GM23338 (cell line): ENCODE results near the gene SH3BGRL. TPM values are rescaled to one million over a fixed set of nuclear protein-coding genes. Genes with fewer than 3 reads are reported as not detected.

Source experiments
- ATAC-seq: fragments of 200-7000 bp; cut with Tn5 transposase; 3 replicates; pipeline ENCODE4 v1.9.1; 2020
- DNase-seq: peaks from one replicate; pipeline ENCODE4 v3.0.0-alpha.2; 2015; ENCODE audit warnings: low spot score
- H2AFZ ChIP-seq: fragments of 200-600 bp; sonication (generic); 2 replicates; pipeline ENCODE4 v1.8.0; 2016; ENCODE audit warnings: antibody characterized with exemption, mild to moderate bottlenecking, moderate library complexity
- H3F3A ChIP-seq: fragments of 200-600 bp; sonication (generic); replicated peaks from 2 replicates; pipeline ENCODE4 v1.8.0; 2017; ENCODE audit warnings: antibody characterized with exemption, mixed run types, low read depth
- H3K27ac ChIP-seq: fragments of 200-600 bp; sonication (generic); 2 replicates; pipeline ENCODE4 v1.6.1; 2016; ENCODE audit warnings: low read depth
- H3K27me3 ChIP-seq: fragments of 200-600 bp; sonication (generic); 2 replicates; pipeline ENCODE4 v1.8.0; 2016; ENCODE audit warnings: mild to moderate bottlenecking, mixed run types, moderate library complexity; ENCODE audit not compliant: insufficient read depth
- H3K36me3 ChIP-seq: fragments of 200-600 bp; sonication (generic); 2 replicates; pipeline ENCODE4 v1.8.0; 2016; ENCODE audit warnings: mild to moderate bottlenecking; ENCODE audit not compliant: insufficient read depth
- H3K4me1 ChIP-seq: fragments of 200-600 bp; sonication (generic); 2 replicates; pipeline ENCODE4 v1.8.0; 2016; ENCODE audit warnings: mild to moderate bottlenecking, moderate library complexity; ENCODE audit not compliant: insufficient read depth
- H3K4me2 ChIP-seq: fragments of 200-600 bp; sonication (generic); 2 replicates; pipeline ENCODE4 v1.7.1; 2017; ENCODE audit warnings: mixed run types
- H3K4me3 ChIP-seq: fragments of 200-600 bp; sonication (generic); 2 replicates; pipeline ENCODE4 v1.6.1; 2016; ENCODE audit warnings: mixed run types
- H3K79me2 ChIP-seq: fragments of 200-600 bp; sonication (generic); replicated peaks from 2 replicates; pipeline ENCODE4 v1.8.0; 2017; ENCODE audit warnings: mild to moderate bottlenecking; ENCODE audit not compliant: insufficient read depth
- H3K9me2 ChIP-seq: fragments of 200-600 bp; sonication (generic); 2 replicates; pipeline ENCODE4 v1.8.0; 2017; ENCODE audit not compliant: insufficient read depth
- H4K20me1 ChIP-seq: fragments of 200-600 bp; sonication (generic); replicated peaks from 2 replicates; pipeline ENCODE4 v1.8.0; 2017; ENCODE audit warnings: mild to moderate bottlenecking; ENCODE audit not compliant: insufficient read depth
- H3K27ac Mint-ChIP-seq: 2 replicates; pipeline ENCODE4 v1.8.0; 2020; ENCODE audit warnings: inconsistent platforms, mild to moderate bottlenecking, moderate library complexity, mixed read lengths
- H3K27me3 Mint-ChIP-seq: 3 replicates; pipeline ENCODE4 v1.8.0; 2022; ENCODE audit warnings: low read depth, mild to moderate bottlenecking, moderate library complexity, mixed read lengths, inconsistent platforms; ENCODE audit not compliant: insufficient read depth, poor library complexity
- H3K36me3 Mint-ChIP-seq: 3 replicates; pipeline ENCODE4 v1.8.0; 2021; ENCODE audit warnings: low read depth, mild to moderate bottlenecking, inconsistent platforms, moderate library complexity, mixed read lengths
- H3K4me1 Mint-ChIP-seq: 3 replicates; pipeline ENCODE4 v1.8.0; 2020; ENCODE audit warnings: mild to moderate bottlenecking, inconsistent platforms, mixed read lengths
- H3K4me3 Mint-ChIP-seq: 3 replicates; pipeline ENCODE4 v1.8.0; 2021; ENCODE audit warnings: moderate library complexity, mild to moderate bottlenecking, inconsistent platforms, mixed read lengths
- H3K9me3 Mint-ChIP-seq: 3 replicates; pipeline ENCODE4 v1.8.0; 2020; ENCODE audit warnings: moderate library complexity, mild to moderate bottlenecking, inconsistent platforms, mixed read lengths
- CREB1 ChIP-seq: fragments of 250-450 bp; sonication (Bioruptor Pico); IDR thresholded peaks from 2 replicates; pipeline ENCODE4 v1.5.0; 2020; ENCODE audit warnings: low read depth, mild to moderate bottlenecking, moderate library complexity
- ETS1 ChIP-seq: IDR thresholded peaks from 2 replicates; pipeline ENCODE4 v1.6.1; 2016; ENCODE audit warnings: antibody characterized with exemption
- EZH2 ChIP-seq: fragments of 200-600 bp; sonication (generic); IDR thresholded peaks from one replicate; pipeline ENCODE4 v1.8.0; 2017; ENCODE audit warnings: antibody characterized with exemption, mild to moderate bottlenecking, low read depth; ENCODE audit not compliant: unreplicated experiment
- POLR2AphosphoS5 ChIP-seq: IDR thresholded peaks from 2 replicates; pipeline ENCODE4 v1.6.1; 2016; ENCODE audit warnings: antibody characterized with exemption, low read depth
- STAT1 ChIP-seq: IDR thresholded peaks from one replicate; pipeline ENCODE4 v1.6.1; 2016; ENCODE audit warnings: antibody characterized with exemption; ENCODE audit not compliant: unreplicated experiment
- ZNF114 ChIP-seq: fragments of 250-450 bp; sonication (Bioruptor Pico); IDR thresholded peaks from 2 replicates; pipeline ENCODE4 v1.5.0; 2020; ENCODE audit warnings: mild to moderate bottlenecking, moderate library complexity
- ZNF331 ChIP-seq: fragments of 250-450 bp; sonication (Bioruptor Pico); IDR thresholded peaks from 2 replicates; pipeline ENCODE4 v1.5.0; 2020; ENCODE audit warnings: low read depth, mild to moderate bottlenecking, moderate library complexity
- ZNF462 ChIP-seq: fragments of 250-450 bp; sonication (Bioruptor Pico); IDR thresholded peaks from 2 replicates; pipeline ENCODE4 v1.5.0; 2020; ENCODE audit warnings: mild to moderate bottlenecking, moderate library complexity
- polyA plus RNA-seq: library from polyadenylated mRNA; unstranded; fragments of >200 nt; fragmentation: Nextera tagmentation; extraction: Ambion mirVana; gene quantifications from 2 replicates; pipeline ENCODE4 v1.2.1, GENCODE V29; 2016
- total RNA-seq: library from RNA; depleted of rRNA; stranded (reverse); fragments of >200 nt; shearing (Covaris generic); gene quantifications from 2 replicates; pipeline ENCODE4 v1.2.3, GENCODE V29; 2014
- TF ChIP-seq, protein P1 (sequence below), 2 experiments: fragments of 200-600 bp in 1 of 2; sonication (generic) in 1 of 2; conservative IDR thresholded peaks; 2 replicates each; pipeline versions ENCODE4 v1.5.1 to v1.6.1; 2016 to 2017; ENCODE audit warnings: antibody characterized with exemption in 2 of 2, low read depth in 2 of 2, mild to moderate bottlenecking in 2 of 2, moderate library complexity in 1 of 2
- TF ChIP-seq, protein P2 (sequence below): IDR thresholded peaks from one replicate; pipeline ENCODE4 v1.6.1; 2018; ENCODE audit warnings: antibody characterized with exemption; ENCODE audit not compliant: unreplicated experiment

Gene SH3BGRL
- total and polyA plus RNA-seq, 2 experiments from 2014 or later: 60.8 to 61.1 TPM

DNA sequence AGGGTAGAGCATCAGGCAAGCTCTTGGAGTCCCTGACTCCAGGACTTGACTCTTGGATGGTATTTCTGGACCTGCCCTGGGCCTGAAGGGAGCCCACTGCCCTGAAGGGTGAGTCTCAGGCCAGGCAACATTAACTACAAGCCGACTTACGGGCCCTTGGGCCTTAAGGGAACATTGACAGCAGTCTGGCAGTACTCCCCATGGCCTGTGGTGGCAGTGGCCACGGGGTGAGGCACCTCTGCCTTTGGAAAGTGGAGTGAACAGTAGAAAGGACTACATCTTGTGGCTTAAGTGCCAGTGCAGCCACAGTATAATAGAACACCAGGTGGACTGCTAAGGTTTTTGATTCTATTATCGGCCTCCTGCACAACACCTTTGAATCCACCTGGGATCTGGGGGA lies 36.3 kb downstream of the SH3BGRL start (continued):
- TF ChIP-seq ZNF462 (CRISPR knock-in tag) (no peak), ZNF114 (CRISPR knock-in tag) (no peak)

DNA sequence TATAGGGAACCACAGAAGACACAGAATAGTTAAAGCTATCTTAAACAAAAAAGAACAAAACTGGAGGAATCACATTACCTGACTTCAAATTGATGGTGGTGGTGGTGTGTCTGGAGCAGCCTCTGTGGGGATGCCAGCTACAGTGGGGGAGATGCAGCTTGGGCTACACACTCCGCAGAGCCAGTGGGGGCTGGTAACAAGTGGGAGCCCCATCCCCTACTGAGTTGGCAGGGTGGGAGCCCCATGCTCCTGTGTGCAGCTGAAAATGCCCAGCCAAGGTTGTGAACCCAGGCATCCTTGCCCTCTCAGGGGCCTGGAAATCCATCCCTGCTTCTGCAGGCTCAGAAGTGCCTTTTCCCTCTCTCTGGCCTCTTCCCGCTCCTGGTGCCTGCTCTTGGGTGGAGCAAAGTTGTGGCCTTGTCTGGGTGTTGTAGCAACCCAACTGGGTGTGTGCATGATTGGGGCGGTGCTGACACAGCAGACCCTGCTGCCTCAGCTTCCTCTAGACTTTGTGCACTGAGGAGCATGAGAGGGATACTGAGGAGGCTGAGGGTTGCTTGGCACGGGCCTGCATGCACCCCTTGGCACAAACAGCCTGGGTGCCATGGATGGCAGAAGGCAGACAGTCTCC lies 38.9 kb downstream of the SH3BGRL start:
- no peaks in the 10 kb centered on the region for H4K20me1 ChIP-seq
- H3K4me2 ChIP-seq: no peak overlapping the region
- no peaks in the 10 kb centered on the region for H3F3A ChIP-seq
- H3K79me2 ChIP-seq: no peaks in the 10 kb centered on the region
- H3K27ac ChIP-seq: no peak overlapping the region
- Mint-ChIP-seq H3K4me3 (no peak overlapping the region), H3K4me1 (no peaks in the 10 kb centered on the region), H3K27me3 (peaks cover 2% of the 10 kb centered on the region), H3K9me3 (peaks cover 10% of the 10 kb centered on the region; the same call in 2 of the 3 replicates), H3K36me3 (peaks cover 46% of the 10 kb centered on the region), H3K27ac (no peak overlapping the region)
- no peaks in the 10 kb centered on the region for H3K27me3 ChIP-seq
- H3K4me1 ChIP-seq: no peaks in the 10 kb centered on the region
- H3K9me2 ChIP-seq: no peaks in the 10 kb centered on the region
- DNase-seq: no peak
- no peak for ATAC-seq
- H3K4me3 ChIP-seq: no peak overlapping the region
- H3K36me3 ChIP-seq: no peaks in the 10 kb centered on the region
- no peak overlapping the region for H2AFZ ChIP-seq
- TF ChIP-seq CREB1 (CRISPR knock-in tag) (no peak), STAT1 (no peak), POLR2AphosphoS5 (no peak), ZNF331 (CRISPR knock-in tag) (no peak), ZNF114 (CRISPR knock-in tag) (no peak), EZH2 (no peak), ETS1 (no peak)
- TF ChIP-seq, protein P1, sequence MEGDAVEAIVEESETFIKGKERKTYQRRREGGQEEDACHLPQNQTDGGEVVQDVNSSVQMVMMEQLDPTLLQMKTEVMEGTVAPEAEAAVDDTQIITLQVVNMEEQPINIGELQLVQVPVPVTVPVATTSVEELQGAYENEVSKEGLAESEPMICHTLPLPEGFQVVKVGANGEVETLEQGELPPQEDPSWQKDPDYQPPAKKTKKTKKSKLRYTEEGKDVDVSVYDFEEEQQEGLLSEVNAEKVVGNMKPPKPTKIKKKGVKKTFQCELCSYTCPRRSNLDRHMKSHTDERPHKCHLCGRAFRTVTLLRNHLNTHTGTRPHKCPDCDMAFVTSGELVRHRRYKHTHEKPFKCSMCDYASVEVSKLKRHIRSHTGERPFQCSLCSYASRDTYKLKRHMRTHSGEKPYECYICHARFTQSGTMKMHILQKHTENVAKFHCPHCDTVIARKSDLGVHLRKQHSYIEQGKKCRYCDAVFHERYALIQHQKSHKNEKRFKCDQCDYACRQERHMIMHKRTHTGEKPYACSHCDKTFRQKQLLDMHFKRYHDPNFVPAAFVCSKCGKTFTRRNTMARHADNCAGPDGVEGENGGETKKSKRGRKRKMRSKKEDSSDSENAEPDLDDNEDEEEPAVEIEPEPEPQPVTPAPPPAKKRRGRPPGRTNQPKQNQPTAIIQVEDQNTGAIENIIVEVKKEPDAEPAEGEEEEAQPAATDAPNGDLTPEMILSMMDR (conservative IDR thresholded peaks at IDR 0.05; ENCODE audit: low read depth in 2 of 2): no peak
- TF ChIP-seq, protein P2, sequence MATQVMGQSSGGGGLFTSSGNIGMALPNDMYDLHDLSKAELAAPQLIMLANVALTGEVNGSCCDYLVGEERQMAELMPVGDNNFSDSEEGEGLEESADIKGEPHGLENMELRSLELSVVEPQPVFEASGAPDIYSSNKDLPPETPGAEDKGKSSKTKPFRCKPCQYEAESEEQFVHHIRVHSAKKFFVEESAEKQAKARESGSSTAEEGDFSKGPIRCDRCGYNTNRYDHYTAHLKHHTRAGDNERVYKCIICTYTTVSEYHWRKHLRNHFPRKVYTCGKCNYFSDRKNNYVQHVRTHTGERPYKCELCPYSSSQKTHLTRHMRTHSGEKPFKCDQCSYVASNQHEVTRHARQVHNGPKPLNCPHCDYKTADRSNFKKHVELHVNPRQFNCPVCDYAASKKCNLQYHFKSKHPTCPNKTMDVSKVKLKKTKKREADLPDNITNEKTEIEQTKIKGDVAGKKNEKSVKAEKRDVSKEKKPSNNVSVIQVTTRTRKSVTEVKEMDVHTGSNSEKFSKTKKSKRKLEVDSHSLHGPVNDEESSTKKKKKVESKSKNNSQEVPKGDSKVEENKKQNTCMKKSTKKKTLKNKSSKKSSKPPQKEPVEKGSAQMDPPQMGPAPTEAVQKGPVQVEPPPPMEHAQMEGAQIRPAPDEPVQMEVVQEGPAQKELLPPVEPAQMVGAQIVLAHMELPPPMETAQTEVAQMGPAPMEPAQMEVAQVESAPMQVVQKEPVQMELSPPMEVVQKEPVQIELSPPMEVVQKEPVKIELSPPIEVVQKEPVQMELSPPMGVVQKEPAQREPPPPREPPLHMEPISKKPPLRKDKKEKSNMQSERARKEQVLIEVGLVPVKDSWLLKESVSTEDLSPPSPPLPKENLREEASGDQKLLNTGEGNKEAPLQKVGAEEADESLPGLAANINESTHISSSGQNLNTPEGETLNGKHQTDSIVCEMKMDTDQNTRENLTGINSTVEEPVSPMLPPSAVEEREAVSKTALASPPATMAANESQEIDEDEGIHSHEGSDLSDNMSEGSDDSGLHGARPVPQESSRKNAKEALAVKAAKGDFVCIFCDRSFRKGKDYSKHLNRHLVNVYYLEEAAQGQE: no peak
